HUES6 (cell line): ENCODE results near the gene SLC41A3.

Source experiments
- H3K27ac ChIP-seq: 2 replicates; pipeline ENCODE4 v1.7.0; 2013; ENCODE audit warnings: low read depth, mild to moderate bottlenecking, low read length, inconsistent platforms
- H3K27me3 ChIP-seq: 2 replicates; pipeline ENCODE4 v1.6.1; 2013; ENCODE audit warnings: low read length; ENCODE audit not compliant: control insufficient read depth, insufficient read depth
- H3K36me3 ChIP-seq: 2 replicates; pipeline ENCODE4 v1.6.1; 2013; ENCODE audit warnings: low read length; ENCODE audit not compliant: control insufficient read depth, insufficient read depth
- H3K4me1 ChIP-seq: 2 replicates; pipeline ENCODE4 v1.6.1; 2013; ENCODE audit warnings: low read length; ENCODE audit not compliant: control insufficient read depth, insufficient read depth
- H3K4me3 ChIP-seq: 2 replicates; pipeline ENCODE4 v1.5.1; 2013; ENCODE audit warnings: low read depth, low read length
- H3K9ac ChIP-seq: one replicate; pipeline ENCODE4 v1.6.1; 2013; ENCODE audit warnings: mild to moderate bottlenecking, low read length
- H3K9me3 ChIP-seq: 2 replicates; pipeline ENCODE4 v1.6.1; 2013; ENCODE audit warnings: low read depth, low read length; ENCODE audit not compliant: control insufficient read depth, insufficient read depth

The SLC41A3 gene

DNA sequence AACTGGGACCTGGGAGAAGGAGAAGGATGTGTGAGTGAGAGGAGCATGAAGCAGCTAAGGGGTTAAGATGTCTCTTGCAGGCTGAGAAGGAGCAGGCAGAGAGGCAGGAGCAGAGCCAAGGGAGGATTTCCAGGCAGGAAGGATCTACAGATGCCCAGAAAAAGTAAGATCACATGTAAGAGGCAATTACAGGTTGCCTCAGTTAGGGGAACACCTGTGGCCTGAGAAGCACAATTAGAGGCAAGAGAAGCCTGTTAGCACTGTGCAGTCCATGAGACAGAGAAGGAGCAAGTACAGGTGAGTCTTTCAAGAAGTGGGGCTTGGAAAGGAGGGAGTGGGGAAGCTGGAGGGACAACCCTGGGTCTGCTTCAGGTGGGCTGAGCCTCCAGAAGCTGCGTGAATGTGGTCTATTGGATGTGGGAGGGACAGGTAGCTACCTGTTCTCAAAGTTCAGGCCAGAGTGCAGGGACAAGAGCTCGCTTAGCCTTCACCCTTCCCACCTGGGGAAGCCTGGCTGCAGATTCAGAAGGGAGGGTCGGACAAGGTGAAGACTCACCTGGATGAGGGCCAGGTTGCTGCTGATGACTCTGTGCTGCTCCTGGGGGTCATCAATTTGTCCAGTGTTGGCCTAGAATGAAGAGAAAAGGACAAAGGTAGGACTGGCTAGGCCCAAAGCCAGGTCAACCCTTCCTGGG, 50.7 kb downstream of the SLC41A3 start:
- Histone ChIP-seq H3K27ac (no peak overlapping the region), H3K4me1 (peaks cover 10% of the 10 kb centered on the region; the same call in 1 of the 2 replicates), H3K4me3 (no peak overlapping the region), H3K9me3 (peaks cover 24% of the 10 kb centered on the region), H3K9ac (no peak overlapping the region), H3K27me3 (no peaks in the 10 kb centered on the region), H3K36me3 (0 out of 2 replicates have a peak, but pooled peaks cover 13% of the 10 kb centered on the region)

DNA sequence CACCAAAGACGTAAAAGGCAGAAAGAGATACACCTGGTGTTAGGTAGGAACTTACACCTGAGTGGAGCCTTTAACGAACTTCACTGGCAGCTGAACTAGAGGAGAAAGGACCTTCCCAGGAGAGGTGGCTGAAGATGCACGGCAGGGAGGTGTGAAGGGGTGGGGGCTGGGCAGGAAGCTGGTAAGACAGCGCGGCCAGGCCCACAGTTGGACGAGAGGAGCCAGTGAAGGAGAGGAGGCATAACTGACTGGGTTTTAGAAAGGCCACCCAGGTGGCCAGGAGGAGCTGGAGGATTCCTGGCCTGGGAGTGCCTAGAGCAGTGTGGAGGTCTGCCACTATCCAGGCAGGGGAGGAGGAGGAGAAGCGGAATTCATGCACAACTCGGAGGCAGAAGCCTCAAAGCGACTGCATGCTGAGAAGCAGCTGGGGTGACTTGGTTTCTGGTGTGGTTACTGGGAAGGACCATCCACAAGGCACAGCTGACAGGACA, 51.9 kb downstream of the SLC41A3 start:
- no peak overlapping the region for H3K4me3 ChIP-seq
- no peaks in the 10 kb centered on the region for H3K27me3 ChIP-seq
- peaks cover 24% of the 10 kb centered on the region for H3K9me3 ChIP-seq
- H3K4me1 ChIP-seq, result peaks cover 10% of the 10 kb centered on the region; the same call in 1 of the 2 replicates
- H3K36me3 ChIP-seq, result 0 out of 2 replicates have a peak, but pooled peaks cover 11% of the 10 kb centered on the region
- H3K27ac ChIP-seq, result no peak overlapping the region
- no peak overlapping the region for H3K9ac ChIP-seq

DNA sequence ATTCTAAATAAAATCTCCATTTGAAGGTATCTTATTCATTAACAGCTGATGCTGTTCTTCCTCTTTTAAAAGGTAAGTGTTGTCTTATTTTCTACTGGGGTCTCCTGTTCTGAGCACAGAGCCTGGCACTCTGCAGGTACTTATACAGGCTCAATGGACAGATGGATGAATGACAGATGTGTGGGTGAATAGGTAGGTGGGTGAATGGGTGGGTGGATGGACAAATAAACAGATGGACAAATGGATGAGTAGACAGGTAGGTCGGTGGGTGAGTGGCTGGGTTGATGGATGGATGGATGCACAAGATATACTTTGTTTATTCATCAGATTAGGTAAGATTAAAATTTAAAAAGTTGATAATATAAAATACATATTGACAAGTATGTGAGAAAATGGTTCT, 53.5 kb downstream of the SLC41A3 start:
- Histone ChIP-seq H3K27me3 (no peaks in the 10 kb centered on the region), H3K36me3 (peaks cover 15% of the 10 kb centered on the region; the same call in 1 of the 2 replicates), H3K9me3 (peaks cover 32% of the 10 kb centered on the region), H3K27ac (no peak overlapping the region), H3K4me1 (peaks cover 10% of the 10 kb centered on the region; the same call in 1 of the 2 replicates), H3K4me3 (no peak overlapping the region), H3K9ac (no peak overlapping the region)

DNA sequence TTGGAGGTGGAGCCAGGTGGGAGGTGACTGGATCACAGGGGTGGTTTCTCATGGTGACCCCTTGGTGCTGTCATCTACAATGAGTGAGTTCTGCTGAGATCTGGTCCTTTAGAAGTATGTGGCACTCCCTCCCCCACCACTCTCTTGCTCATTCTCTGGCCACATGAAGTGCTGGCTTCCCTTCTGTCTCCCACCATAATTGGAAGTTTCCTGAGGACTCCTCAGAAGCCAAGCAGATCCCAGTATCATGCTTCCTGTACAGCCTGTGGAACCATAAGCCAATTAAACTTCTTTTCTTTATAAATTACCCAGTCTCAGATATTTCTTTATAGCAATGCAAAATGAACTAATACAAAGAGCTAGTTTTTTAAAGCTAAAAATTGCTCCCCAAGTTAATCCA, 54.7 kb downstream of the SLC41A3 start:
- H3K27me3 ChIP-seq, result no peaks in the 10 kb centered on the region
- H3K36me3 ChIP-seq, result peaks cover 15% of the 10 kb centered on the region; the same call in 1 of the 2 replicates
- peaks cover 10% of the 10 kb centered on the region; the same call in 1 of the 2 replicates for H3K4me1 ChIP-seq

DNA sequence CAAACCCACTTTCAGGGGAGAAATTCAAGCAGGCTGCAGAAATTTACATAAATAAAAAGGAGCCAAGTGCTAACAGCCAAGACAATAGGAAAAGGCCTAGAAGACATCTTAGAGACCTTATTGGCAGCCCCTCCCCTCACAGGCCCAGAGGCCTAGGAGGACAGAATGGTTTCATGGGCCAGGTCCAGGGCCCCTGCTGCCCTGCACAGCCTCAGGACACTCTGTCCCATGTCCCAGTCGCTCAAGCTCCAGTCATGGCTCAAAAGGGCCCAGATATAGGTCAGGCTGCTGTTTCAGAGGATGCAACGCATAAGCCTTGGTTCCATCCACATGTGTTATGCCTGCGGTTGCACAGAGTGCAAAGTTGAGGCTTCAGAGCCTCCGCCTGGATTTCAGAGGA, 55.8 kb downstream of the SLC41A3 start:
- H3K27me3 ChIP-seq, result no peaks in the 10 kb centered on the region
- peaks cover 13% of the 10 kb centered on the region for H3K4me1 ChIP-seq
- no peak overlapping the region for H3K4me3 ChIP-seq
- no peak overlapping the region for H3K9ac ChIP-seq
- no peak overlapping the region for H3K27ac ChIP-seq
- peaks cover 32% of the 10 kb centered on the region for H3K9me3 ChIP-seq
- peaks cover 11% of the 10 kb centered on the region; the same call in 1 of the 2 replicates for H3K36me3 ChIP-seq

More for the DNA sequence above, 54.7 kb downstream of the SLC41A3 start:
- Histone ChIP-seq H3K4me3 (no peak overlapping the region), H3K9me3 (peaks cover 32% of the 10 kb centered on the region), H3K27ac (no peak overlapping the region), H3K9ac (no peak overlapping the region)

DNA sequence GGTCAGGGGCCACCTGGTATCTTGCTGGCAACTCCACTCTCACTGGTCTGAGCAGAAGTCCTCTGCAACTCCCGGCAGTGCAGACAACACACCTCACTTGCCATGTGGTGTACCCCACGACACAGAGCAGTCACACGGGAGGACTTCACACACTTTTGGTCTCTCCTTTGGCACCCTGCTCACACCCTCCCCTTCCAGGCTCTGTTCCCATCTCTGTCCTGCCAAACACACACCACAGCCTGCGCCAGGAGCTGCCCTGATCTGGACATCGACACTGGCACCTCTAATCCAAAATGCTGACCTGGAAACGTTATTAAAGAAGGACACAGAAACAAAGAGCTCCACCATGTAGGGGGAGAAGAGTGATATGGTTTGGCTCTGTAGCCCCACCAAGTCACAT, 57.2 kb downstream of the SLC41A3 start:
- Histone ChIP-seq H3K9me3 (peaks cover 32% of the 10 kb centered on the region), H3K27ac (no peak overlapping the region), H3K36me3 (peaks cover 10% of the 10 kb centered on the region; the same call in 1 of the 2 replicates), H3K9ac (no peak overlapping the region), H3K27me3 (no peaks in the 10 kb centered on the region; the same call in 1 of the 2 replicates), H3K4me3 (no peak overlapping the region), H3K4me1 (peaks cover 20% of the 10 kb centered on the region)

DNA sequence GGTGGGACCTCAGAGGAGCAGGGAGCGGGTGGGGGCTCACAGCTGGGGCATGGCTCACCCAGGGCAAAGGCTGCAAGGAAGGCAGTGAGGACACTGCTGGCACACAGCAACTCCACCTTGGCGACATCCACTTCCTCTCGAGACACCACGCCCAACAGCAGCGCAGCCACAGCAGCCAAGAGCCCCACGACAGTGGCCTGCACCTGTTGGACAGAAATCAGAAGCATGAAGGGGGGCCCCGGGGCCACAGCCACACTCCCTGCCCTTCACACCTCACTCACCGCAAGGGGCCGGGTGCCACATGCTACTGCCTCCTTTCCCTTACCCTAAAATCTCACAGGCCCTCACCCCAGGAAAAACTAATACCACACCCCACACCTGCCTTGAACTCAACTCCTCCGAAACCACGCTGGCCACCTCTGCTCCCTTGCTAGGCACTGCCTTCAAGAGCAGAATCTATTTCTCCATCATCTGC, 57.6 kb downstream of the SLC41A3 start:
- H3K36me3 ChIP-seq, result peaks cover 10% of the 10 kb centered on the region; the same call in 1 of the 2 replicates
- H3K9ac ChIP-seq, result no peak overlapping the region
- H3K4me3 ChIP-seq, result no peak overlapping the region

DNA sequence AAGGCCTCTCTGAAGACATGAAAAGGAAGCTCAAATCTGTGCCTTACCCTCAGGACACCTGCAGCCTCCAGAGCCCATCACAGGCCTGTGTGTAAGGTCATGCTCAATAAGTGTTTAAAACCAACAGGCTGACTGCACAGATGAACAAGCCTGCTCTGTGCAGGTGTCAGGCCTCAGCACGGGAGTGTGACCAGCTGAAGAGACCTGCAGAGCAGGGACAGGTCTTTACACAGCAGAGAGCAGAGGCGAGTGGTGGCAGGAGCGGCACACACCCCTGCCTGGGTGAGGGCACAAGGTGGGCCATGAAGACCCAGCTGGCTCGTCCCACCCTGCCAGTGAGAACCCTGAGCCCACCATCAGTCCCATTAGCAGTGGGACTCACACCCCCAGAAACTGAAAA, 58.1 kb downstream of the SLC41A3 start:
- H3K4me1 ChIP-seq, result peaks cover 23% of the 10 kb centered on the region
- H3K9me3 ChIP-seq, result peaks cover 32% of the 10 kb centered on the region
- no peaks in the 10 kb centered on the region; the same call in 1 of the 2 replicates for H3K27me3 ChIP-seq
- peaks cover 10% of the 10 kb centered on the region; the same call in 1 of the 2 replicates for H3K36me3 ChIP-seq
- no peak overlapping the region for H3K9ac ChIP-seq
- no peak overlapping the region for H3K4me3 ChIP-seq
- H3K27ac ChIP-seq, result no peak overlapping the region

More for the DNA sequence above, 57.6 kb downstream of the SLC41A3 start:
- H3K27me3 ChIP-seq, result no peaks in the 10 kb centered on the region; the same call in 1 of the 2 replicates
- peaks cover 21% of the 10 kb centered on the region for H3K4me1 ChIP-seq
- peaks cover 32% of the 10 kb centered on the region for H3K9me3 ChIP-seq
- no peak overlapping the region for H3K27ac ChIP-seq

DNA sequence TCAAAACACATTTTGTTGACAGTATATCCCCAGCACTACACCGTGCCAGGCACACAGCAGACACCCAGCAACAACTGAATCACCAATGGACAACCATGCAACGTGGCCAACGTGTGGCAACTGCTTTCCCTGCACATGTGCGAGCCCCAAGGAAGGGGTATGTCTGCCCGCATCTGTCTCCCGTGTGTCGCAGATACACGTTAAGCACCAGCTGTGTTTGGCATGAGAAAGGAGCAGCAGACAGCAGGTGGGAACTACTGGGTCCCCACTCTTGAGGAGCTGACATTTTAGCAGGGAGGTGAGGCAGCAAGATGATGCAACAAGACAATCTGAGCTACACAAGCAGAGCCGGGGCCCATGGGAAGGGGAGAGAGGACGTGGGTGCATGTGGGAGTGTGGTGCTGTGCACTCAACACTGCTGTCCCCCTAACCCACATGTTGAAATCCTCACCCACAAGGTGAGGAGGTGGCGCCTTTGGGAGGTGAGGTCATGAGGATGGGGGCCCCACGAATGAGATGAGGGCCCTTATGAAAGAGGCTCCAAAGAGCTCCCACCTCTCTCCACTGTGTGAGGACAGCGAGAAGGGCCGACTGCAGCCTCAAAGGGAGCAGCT, 58.7 kb downstream of the SLC41A3 start:
- no peak overlapping the region for H3K4me3 ChIP-seq
- peaks cover 23% of the 10 kb centered on the region for H3K4me1 ChIP-seq
- H3K27ac ChIP-seq, result no peak overlapping the region
- peaks cover 3% of the 10 kb centered on the region for H3K27me3 ChIP-seq
- H3K9ac ChIP-seq, result no peak overlapping the region
- H3K9me3 ChIP-seq, result peaks cover 32% of the 10 kb centered on the region
- peaks cover 10% of the 10 kb centered on the region; the same call in 1 of the 2 replicates for H3K36me3 ChIP-seq

DNA sequence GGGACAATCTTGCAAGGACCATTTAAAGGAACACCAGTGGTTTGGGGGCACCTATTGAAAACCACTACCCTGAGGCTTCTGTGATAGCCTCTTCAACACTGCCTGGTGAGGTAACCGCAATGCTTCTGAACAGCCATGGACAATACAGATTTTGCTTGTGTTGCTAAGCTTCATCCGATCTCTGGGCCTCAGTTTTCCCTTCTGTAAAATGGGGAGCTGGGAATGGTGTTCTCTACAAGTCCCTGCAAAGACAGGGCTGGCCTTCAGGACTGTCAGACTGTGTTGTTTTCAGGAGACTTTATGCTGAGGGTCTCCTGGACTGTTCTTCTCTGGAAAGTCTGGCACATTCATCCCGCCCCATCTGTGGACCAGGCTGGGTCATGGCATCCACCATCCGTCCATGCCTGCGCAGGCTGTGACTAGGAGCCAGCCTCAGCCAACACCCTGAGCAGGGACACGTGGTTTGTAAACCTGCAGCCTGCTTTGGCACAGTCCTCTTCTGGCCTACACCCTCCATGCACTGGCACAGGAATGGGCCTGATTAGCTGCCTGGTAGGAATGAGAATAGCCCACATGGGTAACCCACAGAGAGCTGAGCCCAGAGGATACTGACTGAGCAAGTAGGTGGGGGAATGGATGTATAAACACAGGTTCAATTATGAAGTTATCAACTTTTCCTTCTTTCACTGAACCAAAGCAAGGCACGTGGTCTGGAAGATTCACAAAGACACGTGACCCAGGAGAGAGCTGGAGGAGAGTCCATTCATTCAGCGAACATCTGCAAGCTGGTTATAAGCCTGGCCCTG, 59.7 kb downstream of the SLC41A3 start:
- no peak overlapping the region for H3K4me3 ChIP-seq
- H3K9me3 ChIP-seq, result peaks cover 31% of the 10 kb centered on the region
- peaks cover 3% of the 10 kb centered on the region for H3K27me3 ChIP-seq
- peaks cover 10% of the 10 kb centered on the region; the same call in 1 of the 2 replicates for H3K36me3 ChIP-seq
- H3K9ac ChIP-seq, result no peak overlapping the region
- no peak overlapping the region for H3K27ac ChIP-seq
- H3K4me1 ChIP-seq, result peaks cover 23% of the 10 kb centered on the region
